Measurements from ENCODE around the gene IFI27L2.
A peak's percentile ranks its signal among the peaks of the same experiment; 100 is the strongest.

Gene IFI27L2

GRCh38 chr14:94152676-94153075, 23.3 kb upstream of the IFI27L2 start:
- DNase-seq (ENCODE audit: low read depth in 2 of 2) = no peak

GRCh38 chr14:94145902-94146527, 16.6 kb upstream of the IFI27L2 start:
- no peak for DNase-seq (ENCODE audit: low read depth in 2 of 2)

- DNase-seq (ENCODE audit: low read depth in 2 of 2) = no peak
Observed at GRCh38 chr14:94144765-94145164, 15.4 kb upstream of the IFI27L2 start.

GRCh38 chr14:94143711-94144110, 14.3 kb upstream of the IFI27L2 start:
- no peak for DNase-seq (ENCODE audit: low read depth in 2 of 2)

GRCh38 chr14:94143239-94143638, 13.8 kb upstream of the IFI27L2 start:
- DNase-seq (ENCODE audit: low read depth in 2 of 2) = no peak

GRCh38 chr14:94142836-94143235, 13.4 kb upstream of the IFI27L2 start:
- no peak for DNase-seq (ENCODE audit: low read depth in 2 of 2)

- DNase-seq (ENCODE audit: low read depth in 2 of 2) = no peak
Observed at GRCh38 chr14:94142247-94142646, 12.8 kb upstream of the IFI27L2 start.

GRCh38 chr14:94139421-94139820, 10.0 kb upstream of the IFI27L2 start:
- DNase-seq (ENCODE audit: low read depth in 2 of 2) = no peak

GRCh38 chr14:94139006-94139405, 9.6 kb upstream of the IFI27L2 start:
- DNase-seq (ENCODE audit: low read depth in 2 of 2) = no peak

- no peak for DNase-seq (ENCODE audit: low read depth in 2 of 2)
Observed at GRCh38 chr14:94138251-94138650, 8.8 kb upstream of the IFI27L2 start.

- DNase-seq (ENCODE audit: low read depth in 2 of 2) = peak; percentile 71 to 83
Observed at GRCh38 chr14:94136575-94137331, 7.3 kb upstream of the IFI27L2 start.

GRCh38 chr14:94135476-94135875, 6.1 kb upstream of the IFI27L2 start:
- DNase-seq (ENCODE audit: low read depth in 2 of 2) = no peak

GRCh38 chr14:94132285-94132887, 3.0 kb upstream of the IFI27L2 start:
- peak in 1 of 2 donors; percentile 54 for DNase-seq (ENCODE audit: low read depth in 2 of 2)

- DNase-seq (ENCODE audit: low read depth in 2 of 2) = no peak
Observed at GRCh38 chr14:94129758-94130414, 482 bp upstream of the IFI27L2 start.

GRCh38 chr14:94128216-94128839, 1.1 kb downstream of the IFI27L2 start:
- no peak for DNase-seq (ENCODE audit: low read depth in 2 of 2)

- no peak for DNase-seq (ENCODE audit: low read depth in 2 of 2)
Observed at GRCh38 chr14:94127330-94127729, 2.1 kb downstream of the IFI27L2 start.

GRCh38 chr14:94126800-94127199, 2.6 kb downstream of the IFI27L2 start:
- DNase-seq (ENCODE audit: low read depth in 2 of 2) = no peak

- DNase-seq (ENCODE audit: low read depth in 2 of 2) = no peak
Observed at GRCh38 chr14:94126419-94126677, 3.1 kb downstream of the IFI27L2 start.

GRCh38 chr14:94125659-94126418, 3.6 kb downstream of the IFI27L2 start:
- no peak for DNase-seq (ENCODE audit: low read depth in 2 of 2)

- no peak for DNase-seq (ENCODE audit: low read depth in 2 of 2)
Observed at GRCh38 chr14:94124582-94125377, 4.6 kb downstream of the IFI27L2 start.

GRCh38 chr14:94123868-94124267, 5.5 kb downstream of the IFI27L2 start:
- DNase-seq (ENCODE audit: low read depth in 2 of 2) = no peak

All from stimulated activated CD4-positive, alpha-beta T cell treated with anti-CD3 and anti-CD28 coated beads, Interleukin-15, amount 100 ng/mL, for 48 hours (primary cell).